Activated gamma-delta T cell (primary cell): ENCODE measurements around the gene CACNA2D2.

Experiments used
- DNase-seq: peaks from one replicate; lab custom pipeline; 2025; lab: John Stamatoyannopoulos, UW

Gene CACNA2D2

GRCh38 chr3:50459785-50460184 is 43.6 kb downstream of the CACNA2D2 start:
- no peak for DNase-seq

DNA sequence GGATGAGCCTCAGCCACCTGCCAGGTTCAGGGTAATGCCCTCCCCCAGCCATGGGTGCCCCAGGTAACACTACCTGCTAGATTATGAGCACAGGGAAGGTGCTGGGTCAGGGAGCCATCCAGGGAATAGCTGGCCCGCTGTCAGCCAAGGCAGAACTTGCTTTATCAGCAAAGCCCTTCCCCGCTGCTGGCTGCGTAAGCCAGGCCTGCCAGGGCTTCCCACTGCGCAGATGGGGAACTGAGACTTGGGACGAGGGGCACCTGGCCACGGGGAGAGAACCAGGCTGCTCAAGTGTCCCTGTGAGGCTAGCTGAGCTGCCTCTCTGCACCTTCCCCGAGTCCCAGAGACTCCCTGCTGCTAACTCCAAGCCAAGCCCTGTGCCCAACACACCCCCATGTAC is 45.4 kb downstream of the CACNA2D2 start:
- no peak for DNase-seq

GRCh38 chr3:50455161-50456018 is 48.0 kb downstream of the CACNA2D2 start:
- no peak for DNase-seq

- no peak for DNase-seq
Measured at GRCh38 chr3:50454481-50455070, 48.9 kb downstream of the CACNA2D2 start.

GRCh38 chr3:50453907-50454306 is 49.5 kb downstream of the CACNA2D2 start:
- DNase-seq: no peak

DNA sequence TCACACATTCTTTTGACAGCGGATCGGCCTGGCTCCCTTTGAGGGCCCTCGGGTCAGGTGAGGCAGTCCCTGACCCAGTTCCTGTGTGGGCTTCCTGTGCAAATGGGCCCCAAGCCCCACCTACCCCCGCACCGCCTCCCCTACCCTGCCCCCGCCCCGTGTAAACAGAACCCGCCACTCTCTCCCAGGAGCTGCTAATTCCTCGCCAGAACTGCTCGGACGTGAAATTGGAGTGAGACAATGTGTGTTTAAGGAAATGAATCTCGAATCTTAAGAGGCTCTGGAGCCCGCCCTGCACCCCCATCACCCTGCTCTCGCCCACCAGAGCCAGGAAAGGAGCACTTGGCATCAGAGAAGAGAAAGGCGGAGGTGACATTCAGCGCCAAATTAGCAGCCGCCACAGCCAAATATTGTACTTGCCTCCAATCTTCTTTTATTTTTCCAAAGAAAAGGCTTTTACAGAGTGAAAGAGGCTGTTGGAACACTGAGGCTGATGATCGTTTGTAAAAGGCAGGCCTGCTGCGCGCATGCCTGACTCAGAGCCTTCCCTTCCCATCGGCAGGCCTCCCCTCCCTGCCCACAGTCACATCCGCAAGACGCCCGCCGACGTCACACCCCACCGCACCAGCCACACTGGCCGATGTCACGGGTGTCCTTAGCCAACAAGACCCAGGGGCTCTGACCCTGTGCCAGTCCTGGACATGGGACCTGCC is 53.1 kb downstream of the CACNA2D2 start:
- peak; percentile 67 for DNase-seq

- no peak for DNase-seq
Measured at GRCh38 chr3:50448752-50449539, 54.5 kb downstream of the CACNA2D2 start.

GRCh38 chr3:50447290-50447840 is 56.1 kb downstream of the CACNA2D2 start:
- no peak for DNase-seq

GRCh38 chr3:50445919-50446318 is 57.5 kb downstream of the CACNA2D2 start:
- DNase-seq: no peak

GRCh38 chr3:50444782-50445181 is 58.7 kb downstream of the CACNA2D2 start:
- no peak for DNase-seq

DNA sequence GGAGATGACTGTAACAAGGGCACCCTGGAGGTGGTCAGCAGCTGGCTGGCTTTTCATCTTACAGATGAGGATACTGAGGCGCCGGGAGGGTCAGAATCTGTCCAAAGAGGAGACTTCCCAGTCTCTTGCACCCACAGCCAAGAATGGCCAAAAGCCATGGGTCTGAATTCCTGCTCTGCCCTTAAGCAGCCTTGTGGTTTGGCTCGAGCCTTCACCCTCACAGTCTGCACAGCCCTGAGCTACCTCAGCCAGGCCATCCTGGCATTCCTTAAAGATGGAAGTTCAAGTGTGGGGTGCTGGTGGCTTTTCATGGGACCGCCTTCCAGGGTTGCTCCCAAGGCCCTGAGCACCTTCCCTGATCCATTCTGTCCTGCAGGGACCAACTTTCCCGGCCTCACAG is 59.2 kb downstream of the CACNA2D2 start:
- no peak for DNase-seq

- no peak for DNase-seq
Measured at GRCh38 chr3:50442945-50443579, 60.4 kb downstream of the CACNA2D2 start.

GRCh38 chr3:50441424-50442217 is 61.8 kb downstream of the CACNA2D2 start:
- no peak for DNase-seq

DNA sequence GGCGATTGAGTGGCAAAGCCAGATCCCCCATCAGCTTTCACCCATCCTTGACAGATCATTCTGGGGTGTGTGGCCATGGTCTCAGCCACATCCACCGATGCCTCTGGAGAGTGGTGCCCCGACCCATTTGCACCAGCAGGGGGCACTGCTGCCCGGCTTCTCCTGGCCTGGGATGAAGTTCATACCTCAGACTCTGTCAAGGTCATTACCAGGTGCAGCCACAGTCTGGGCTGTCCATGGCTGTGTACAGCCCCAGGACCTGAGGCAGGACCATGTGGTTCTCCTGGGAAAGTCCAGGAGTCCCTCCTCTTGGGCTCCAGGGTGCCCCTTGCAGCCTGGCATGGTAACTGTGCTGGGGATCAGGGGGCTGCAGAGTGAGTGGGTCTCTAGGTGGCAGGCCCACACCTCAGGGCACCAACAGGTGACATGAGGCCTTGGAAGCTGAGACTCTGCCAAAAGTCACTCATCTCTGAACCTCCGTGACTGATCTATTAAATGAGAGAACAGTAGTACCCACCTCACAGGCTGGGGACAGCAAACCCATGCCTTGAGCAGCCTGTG is 67.2 kb downstream of the CACNA2D2 start:
- peak; percentile 59 for DNase-seq

- no peak for DNase-seq
Measured at GRCh38 chr3:50435371-50436113, 67.9 kb downstream of the CACNA2D2 start.

DNA sequence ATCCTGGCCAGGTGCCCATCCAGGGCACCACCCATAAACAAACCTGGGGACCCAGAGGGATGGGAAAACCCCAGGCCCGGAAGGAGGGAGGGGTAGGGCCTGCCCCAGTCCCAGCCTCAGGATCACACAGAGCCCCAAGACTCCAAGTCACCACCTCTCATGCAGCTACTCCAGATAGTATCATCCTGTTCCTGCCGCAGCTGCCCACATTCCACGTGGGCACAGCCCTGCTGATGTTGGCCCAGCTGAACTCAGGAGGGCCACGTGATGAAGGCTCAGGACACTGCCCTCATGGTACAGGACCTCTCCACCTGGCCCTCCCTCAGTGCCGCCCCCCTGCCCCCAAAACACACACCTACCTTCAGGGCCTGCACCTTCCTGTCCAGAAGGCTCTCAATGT is 69.5 kb downstream of the CACNA2D2 start:
- DNase-seq: no peak

GRCh38 chr3:50430950-50431435 is 72.4 kb downstream of the CACNA2D2 start:
- DNase-seq: no peak

DNA sequence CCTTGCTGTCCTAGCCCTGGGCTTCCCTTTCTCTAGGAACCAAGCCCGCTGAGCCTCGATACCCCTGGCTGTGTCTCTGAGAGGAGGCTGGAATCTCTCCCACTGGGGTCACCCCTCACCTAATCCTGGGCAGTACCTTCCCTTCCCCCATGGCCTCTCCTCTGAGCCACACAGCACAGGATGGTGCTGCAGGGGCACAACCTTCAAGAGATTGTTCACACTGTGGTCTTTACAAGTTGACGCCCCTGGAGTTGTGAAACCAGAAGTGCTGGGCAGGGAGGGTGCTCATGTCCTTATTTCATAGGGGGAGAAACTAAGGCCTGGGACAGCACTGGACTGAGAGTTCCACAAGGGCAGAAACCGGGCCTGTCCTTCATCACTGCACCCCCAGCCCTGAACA is 73.2 kb downstream of the CACNA2D2 start:
- no peak for DNase-seq

- peak; percentile 13 for DNase-seq
Measured at GRCh38 chr3:50428007-50428633, 75.3 kb downstream of the CACNA2D2 start.
